MV-4-11 (cell line): ENCODE results near the gene TMEM86A.
"Not testable (repeated sequence)": the region's sequence is repeated elsewhere in the genome, so short reads cannot be mapped to it uniquely, and the experiment has no call there.

Experiments
- DNase-seq: peaks from one replicate; lab custom pipeline; 2025; lab: John Stamatoyannopoulos, UW

TMEM86A gene

GRCh38 chr11:18698341-18699268 lies at the start of gene TMEM86A:
TMEM86A (plus strand) TSS chr11:18698779; CDS start chr11:18698887, 108 bp downstream.
- peak; percentile 72 for DNase-seq

- DNase-seq, result no peak
These were observed 48.2 kb upstream of the TMEM86A start for GRCh38 chr11:18650353-18650752.

GRCh38 chr11:18650859-18651557 lies 47.6 kb upstream of the TMEM86A start:
- DNase-seq, result peak; percentile 92

- peak; percentile 65 for DNase-seq
These were observed 40.9 kb upstream of the TMEM86A start for GRCh38 chr11:18657673-18658072.

- DNase-seq, result not testable (repeated sequence)
These were observed 33.2 kb upstream of the TMEM86A start for GRCh38 chr11:18665353-18665872.

GRCh38 chr11:18668131-18668530 lies 30.4 kb upstream of the TMEM86A start:
- DNase-seq, result no peak

- peak; percentile 37 for DNase-seq
These were observed 29.4 kb upstream of the TMEM86A start for GRCh38 chr11:18669219-18669596.

- DNase-seq, result no peak
These were observed 28.9 kb upstream of the TMEM86A start for GRCh38 chr11:18669711-18670110.

GRCh38 chr11:18671246-18671645 lies 27.3 kb upstream of the TMEM86A start:
- no peak for DNase-seq

- DNase-seq, result peak; percentile 56
These were observed 26.4 kb upstream of the TMEM86A start for GRCh38 chr11:18672209-18672608.

- DNase-seq, result no peak
These were observed 21.8 kb upstream of the TMEM86A start for GRCh38 chr11:18676803-18677202.

GRCh38 chr11:18677560-18677959 lies 21.0 kb upstream of the TMEM86A start:
- no peak for DNase-seq

GRCh38 chr11:18681949-18682348 lies 16.6 kb upstream of the TMEM86A start:
- DNase-seq, result not testable (repeated sequence)

GRCh38 chr11:18682466-18682865 lies 16.1 kb upstream of the TMEM86A start:
- no peak for DNase-seq

- DNase-seq, result no peak
These were observed 14.3 kb upstream of the TMEM86A start for GRCh38 chr11:18684267-18684666.

GRCh38 chr11:18691467-18692140 lies 7.0 kb upstream of the TMEM86A start:
- DNase-seq, result peak; percentile 4

GRCh38 chr11:18692941-18693760 lies 5.4 kb upstream of the TMEM86A start:
- DNase-seq, result no peak

GRCh38 chr11:18696638-18697225 lies 1.8 kb upstream of the TMEM86A start:
- DNase-seq, result no peak

- peak; percentile 59 for DNase-seq
These were observed 1.0 kb upstream of the TMEM86A start for GRCh38 chr11:18697576-18697975.

GRCh38 chr11:18699269-18699596 lies 654 bp downstream of the TMEM86A start:
- no peak for DNase-seq

- peak; percentile 66 for DNase-seq
These were observed 1.3 kb downstream of the TMEM86A start for GRCh38 chr11:18699848-18700261.
